ENCODE results near the gene KCNJ14.
A peak's percentile ranks its signal among the peaks of the same experiment; 100 is the strongest.

The KCNJ14 gene

DNA sequence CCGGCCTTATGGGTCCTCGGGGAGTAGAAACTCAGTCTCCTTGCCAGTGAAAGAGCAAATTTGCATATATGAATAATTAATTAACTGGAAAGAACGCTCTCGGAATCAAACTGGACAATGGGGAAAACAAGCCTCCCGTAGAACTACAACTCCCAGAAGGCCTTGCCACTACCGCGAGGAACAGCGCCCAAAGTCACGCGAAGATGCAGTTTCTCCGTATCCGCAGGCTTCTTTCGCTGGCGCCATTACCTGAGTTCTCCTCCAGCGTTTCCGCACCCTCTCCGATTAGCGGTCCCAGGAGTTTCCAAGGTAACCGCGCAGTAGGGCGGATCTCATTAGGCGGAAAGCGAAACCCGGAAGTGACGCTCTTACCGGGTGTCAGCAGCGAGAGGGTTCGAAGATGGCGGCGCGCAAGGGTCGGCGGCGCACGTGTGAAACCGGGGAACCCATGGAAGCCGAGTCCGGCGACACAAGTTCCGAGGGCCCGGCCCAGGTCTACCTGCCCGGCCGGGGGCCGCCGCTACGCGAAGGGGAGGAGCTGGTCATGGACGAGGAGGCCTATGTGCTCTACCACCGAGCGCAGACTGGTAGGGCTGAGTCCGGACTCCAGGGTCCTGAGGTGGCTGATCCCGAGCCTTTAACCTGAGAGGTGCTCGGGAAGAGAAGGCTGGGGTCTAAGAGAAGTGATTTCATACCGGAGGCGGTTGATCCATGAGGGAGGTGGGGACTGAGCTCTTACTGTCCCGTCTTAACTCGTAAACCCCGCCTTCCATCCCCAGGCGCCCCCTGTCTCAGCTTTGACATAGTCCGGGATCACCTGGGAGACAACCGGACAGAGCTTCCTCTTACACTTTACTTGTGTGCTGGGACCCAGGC lies 9.5 kb upstream of the KCNJ14 start, which contains the start of gene GRWD1:
TSS of gene GRWD1 (plus strand) at position 378 of the 876 bp plus-strand sequence. CDS start at position 401, 23 bp downstream.
- peak; percentile 96 for DNase-seq

DNA sequence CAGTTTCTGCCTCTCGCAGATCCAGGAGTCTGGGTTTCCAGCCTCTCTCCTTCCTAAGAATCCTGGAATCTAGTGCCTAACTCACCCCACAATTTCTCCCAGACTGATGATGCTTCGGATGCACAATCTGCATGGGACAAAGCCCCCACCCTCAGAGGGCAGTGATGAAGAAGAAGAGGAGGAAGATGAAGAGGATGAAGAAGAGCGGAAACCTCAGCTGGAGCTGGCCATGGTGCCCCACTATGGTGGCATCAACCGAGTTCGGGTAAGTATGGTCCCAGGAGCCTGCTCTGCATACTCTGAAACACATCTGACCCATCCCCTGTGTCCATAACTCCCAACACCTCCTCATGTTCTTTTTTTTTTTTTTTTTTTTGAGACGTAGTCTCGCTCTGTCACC lies 8.8 kb upstream of the KCNJ14 start:
- no peak for DNase-seq

DNA sequence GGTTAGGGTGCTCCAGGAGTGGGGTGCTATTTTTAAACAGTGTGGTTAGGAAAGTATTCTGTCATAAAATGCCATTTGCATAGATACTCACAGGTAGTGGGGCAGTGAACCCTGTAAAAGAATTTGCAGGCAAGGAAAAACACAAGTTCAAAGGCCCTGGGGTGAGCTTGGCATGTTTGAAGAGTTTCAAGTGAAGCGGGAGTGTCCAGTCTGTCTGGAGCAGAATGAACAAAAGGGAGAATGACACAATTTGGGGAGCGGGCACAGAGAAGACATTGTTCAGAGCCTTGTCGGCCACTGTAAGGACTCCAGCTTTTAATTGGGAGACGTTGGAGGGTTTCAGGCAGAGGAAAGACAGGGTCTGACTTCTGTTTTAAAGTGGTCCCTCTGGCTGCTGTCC lies 6.8 kb upstream of the KCNJ14 start:
- DNase-seq: no peak

GRCh38 chr19:48450441-48450840 lies 4.9 kb upstream of the KCNJ14 start:
- no peak for DNase-seq

DNA sequence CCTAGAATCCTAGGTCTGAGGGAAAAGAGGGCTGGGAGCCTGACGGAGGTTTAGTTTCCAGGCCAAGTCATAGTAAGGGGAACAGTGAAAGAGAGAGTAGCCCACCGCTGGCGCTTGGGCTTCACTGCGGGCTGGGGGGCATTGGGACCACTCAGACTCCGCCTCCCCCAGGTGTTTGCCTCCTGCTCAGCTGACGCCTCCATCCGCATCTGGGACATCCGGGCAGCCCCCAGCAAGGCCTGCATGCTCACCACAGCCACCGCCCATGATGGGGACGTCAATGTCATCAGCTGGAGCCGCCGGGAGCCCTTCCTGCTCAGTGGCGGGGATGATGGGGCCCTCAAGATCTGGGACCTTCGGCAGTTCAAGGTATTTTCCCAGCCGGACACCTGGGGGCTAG lies 4.5 kb upstream of the KCNJ14 start:
- DNase-seq: no peak

DNA sequence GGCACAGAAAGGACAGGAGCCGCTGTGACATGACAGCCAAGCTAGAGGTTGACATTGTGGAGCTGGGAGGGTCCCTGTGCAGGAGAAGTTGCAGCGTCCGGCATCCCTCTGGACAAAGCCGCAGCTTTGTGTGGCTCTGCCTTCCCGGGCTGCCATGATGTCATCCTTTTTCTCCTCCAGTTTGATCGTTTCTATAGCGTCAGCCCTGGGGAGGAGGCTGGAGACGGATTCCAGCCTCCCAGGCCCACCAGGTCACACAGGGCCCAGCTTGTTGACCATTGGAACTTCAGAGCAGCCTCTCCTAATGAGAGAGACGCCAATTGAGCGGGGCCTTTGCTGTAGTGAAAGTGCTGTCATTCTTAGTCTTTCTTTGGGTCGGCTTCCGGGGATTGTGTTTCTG lies 3.8 kb upstream of the KCNJ14 start:
- DNase-seq: no peak

GRCh38 chr19:48452289-48453190 lies 2.8 kb upstream of the KCNJ14 start:
- DNase-seq: no peak

DNA sequence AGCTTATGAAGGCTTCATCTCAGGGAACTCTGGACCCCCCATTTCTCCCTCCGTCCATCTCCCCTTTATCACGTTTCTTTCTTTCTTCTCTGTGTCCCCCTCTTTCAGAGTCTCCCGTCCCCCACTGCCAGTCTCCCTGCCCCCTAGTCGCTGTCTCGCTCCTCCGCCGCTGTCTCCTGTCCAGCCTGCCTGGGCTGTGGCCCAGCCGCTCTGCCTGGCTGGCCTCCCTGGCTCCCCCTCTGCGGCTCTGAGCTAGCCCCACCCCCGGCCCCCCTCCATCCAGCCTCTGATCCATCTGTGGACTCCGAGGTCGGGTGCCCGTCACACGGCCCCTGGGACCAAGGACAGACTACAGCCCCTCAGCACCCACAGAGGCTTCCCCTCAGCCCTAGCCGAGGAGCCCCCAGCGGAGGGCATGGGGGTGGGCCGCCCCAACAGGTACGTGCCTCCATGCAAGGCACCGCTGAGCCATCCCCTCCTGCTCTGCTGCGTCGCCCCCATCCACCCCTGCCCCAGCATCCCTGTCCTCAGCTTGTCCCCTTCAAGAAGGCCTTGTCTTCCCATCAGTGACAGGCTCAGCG lies 1.1 kb upstream of the KCNJ14 start:
- DNase-seq: no peak

DNA sequence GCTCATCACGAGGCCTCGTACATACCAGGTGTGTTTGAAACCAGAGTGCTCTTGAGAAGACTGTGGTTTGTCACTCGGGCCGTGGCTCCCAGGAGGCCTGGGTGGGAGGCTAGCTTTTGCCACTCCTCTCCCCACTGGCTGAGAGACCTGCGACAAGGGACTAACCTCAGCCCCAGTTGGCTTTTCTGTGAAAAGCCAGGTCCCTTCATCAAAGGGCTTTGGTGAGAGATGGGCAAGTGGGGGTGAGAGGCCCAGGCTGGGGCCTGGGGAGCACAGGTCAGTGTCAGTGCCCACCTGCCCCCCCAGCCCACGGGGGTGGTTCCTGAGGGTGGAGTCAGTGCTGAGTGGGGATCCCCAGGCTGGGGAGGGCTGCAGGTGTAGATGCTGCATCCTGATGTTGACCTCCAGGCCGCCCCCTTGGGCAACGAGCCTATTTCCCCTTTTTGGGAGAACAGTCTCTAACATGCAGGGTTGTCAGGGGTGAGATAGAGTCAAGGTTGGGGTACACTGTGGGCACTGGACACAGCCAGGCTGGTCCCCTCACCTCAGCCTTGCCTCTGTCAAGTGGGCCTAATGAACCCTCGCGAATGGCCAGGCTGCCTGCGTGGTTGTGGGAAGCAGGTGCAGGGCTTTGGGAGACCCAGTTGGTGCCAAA lies 661 bp downstream of the KCNJ14 start:
- no peak for DNase-seq

DNA sequence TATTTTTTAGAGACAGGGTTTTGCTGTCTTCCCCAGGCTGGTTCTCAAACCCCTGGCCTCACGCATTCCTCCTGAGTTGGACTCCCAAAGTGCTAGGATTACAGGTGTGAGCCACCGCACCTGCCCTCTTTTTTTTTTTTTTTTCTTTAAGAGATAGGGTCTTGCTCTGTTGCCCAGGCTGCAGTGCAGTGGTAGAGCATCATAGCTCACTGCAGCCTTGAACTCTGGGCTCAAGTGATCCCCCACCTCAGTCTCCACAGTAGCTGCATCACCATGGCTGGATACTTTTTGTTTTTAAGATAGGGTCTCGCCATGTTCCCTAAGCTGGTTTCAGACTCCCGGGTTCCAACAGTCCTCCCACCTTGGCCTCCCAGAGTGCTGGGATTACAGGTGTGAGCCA lies 1.5 kb downstream of the KCNJ14 start:
- no peak for DNase-seq

GRCh38 chr19:48458016-48458415 lies 2.6 kb downstream of the KCNJ14 start:
- no peak for DNase-seq

GRCh38 chr19:48461651-48461981 lies 6.2 kb downstream of the KCNJ14 start:
- no peak for DNase-seq

DNA sequence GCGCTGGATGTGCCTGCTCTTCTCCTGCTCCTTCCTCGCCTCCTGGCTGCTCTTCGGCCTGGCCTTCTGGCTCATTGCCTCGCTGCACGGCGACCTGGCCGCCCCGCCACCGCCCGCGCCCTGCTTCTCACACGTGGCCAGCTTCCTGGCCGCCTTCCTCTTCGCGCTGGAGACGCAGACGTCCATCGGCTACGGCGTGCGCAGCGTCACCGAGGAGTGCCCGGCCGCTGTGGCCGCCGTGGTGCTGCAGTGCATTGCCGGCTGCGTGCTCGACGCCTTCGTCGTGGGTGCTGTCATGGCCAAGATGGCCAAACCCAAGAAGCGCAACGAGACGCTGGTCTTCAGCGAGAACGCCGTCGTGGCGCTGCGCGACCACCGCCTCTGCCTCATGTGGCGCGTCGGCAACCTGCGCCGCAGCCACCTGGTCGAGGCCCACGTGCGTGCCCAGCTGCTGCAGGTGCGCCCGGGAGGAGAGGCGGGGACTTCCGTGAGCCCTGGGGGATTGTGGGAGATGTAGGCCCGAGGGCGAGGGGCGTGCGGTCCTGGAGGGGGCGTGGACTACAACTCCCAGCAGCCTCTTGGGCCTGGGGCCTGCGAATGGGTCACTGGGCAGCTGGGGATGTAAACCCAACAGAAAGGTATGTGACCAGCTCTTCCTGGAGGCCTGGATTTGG lies 6.7 kb downstream of the KCNJ14 start:
- DNase-seq: no peak

DNA sequence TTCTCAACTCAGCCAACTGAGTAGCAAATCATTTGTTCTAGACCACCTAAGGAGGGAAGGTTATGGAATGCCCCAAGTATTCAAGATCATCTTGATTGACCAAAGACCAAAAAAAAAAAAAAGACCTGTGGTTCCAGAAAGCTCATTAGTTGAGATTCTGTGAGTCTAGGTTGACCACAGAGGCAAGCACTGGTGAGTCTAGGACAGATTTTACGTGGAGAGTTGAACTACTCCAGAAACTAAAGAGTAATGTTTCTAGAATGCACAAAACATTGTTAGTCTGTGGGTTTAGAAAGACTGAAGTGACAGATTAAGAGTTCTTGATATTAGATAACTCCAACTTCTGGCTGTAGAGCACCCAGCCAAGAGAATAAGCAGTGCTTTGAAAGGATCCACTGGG lies 9.8 kb downstream of the KCNJ14 start:
- no peak for DNase-seq

DNA sequence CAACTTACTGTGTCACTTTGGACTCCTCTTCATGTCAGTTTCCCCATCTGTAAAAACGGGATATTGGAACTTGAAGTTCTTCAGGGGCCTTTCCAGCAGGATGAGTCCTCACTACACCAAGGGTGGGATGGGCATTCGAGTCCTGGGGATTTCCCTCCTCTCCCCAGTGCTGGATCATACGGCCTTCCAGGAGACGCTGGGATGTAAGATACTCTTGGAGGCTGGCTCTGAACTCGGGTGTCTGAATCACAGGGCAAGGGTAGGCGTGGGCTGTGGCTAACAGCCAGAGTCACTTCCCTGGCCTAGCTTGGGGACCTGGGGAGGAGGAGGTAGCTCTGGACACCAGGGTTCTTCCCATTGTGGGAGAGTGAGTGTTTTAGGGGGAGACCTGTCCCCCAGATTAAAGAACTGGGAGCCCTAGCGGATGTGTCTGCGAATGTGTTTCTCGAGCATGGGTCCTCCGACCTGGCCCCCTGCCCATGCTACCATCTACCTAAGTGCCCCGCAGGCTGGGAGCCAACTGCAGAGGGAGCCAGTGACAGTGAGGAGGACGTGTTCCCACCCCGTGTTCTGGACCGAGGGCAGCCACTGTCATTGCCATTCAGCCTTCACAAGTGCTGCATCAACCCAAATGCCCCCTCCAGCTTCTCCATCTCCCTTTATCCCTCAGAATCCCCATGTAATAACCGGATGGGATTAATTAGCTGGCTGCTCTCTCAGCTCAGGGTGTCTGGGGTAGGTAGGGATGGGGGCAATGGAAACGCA lies 11.4 kb downstream of the KCNJ14 start:
- peak; percentile 30 for DNase-seq

- DNase-seq: peak; percentile 100
Observed at GRCh38 chr19:48468772-48469288, 13.5 kb downstream of the KCNJ14 start.

DNA sequence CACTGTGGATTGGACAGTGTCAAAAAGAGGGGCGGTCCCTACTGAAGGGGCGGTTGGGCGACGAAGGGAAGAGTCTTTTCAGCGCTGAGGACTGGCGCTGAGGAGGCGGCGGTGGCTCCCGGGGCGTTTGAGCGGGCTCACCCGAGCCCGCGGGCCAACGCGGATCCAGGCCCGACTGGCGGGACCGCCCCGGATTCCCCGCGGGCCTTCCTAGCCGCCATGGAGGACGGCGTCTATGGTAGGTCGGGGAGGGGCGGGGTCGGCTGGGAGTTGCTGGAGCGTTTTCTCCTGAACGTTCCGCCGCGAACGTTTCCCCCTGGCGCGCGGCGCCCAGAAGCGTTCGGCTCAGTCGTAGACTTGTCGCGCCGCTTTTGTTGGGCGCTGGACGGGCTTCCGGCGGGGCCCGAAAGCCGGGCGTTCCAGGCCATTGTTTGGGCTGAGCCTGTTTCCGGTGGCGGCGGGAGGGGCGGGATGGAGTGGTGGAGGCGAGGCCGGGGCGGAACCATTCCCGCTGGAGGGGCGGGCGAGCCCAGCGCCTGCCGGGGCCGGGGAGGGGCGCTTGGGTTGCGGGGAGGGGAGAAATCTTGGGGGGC lies 14.0 kb downstream of the KCNJ14 start, which contains the start of gene CYTH2:
TSS of gene CYTH2 (plus strand) at position 81 of the 593 bp plus-strand sequence. CDS start at position 220, 139 bp downstream.
- DNase-seq: peak; percentile 84

DNA sequence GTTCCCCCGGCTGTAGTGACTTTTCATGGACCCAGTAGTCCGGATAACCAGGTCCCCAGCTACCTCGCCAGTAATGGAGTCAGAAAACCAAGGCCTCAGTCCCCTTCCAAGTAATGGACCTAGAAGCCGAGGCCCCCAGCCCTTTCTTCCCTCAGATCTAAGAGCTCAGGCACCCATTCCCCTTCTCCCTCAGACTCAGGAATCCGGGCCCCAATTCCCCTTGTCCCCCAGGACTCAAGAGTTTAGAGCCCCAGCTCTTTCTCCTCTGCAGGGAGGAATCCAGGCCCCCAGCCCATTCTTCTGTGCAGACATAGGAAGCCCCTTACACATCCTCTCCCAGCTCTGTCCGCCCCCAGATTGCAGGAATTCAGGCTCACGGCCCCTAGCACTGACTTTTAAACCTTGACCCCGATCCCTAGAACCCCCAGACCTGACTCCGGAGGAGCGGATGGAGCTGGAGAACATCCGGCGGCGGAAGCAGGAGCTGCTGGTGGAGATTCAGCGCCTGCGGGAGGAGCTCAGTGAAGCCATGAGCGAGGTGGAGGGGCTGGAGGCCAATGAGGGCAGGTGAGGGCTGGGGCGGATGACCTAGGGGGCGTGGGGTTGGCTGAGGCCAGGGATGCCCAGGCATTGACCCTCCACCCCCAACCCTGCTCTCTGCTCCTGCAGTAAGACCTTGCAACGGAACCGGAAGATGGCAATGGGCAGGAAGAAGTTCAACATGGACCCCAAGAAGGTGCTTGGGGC lies 14.7 kb downstream of the KCNJ14 start:
- DNase-seq: no peak

- DNase-seq: no peak
Observed at GRCh38 chr19:48470856-48471255, 15.5 kb downstream of the KCNJ14 start.

DNA sequence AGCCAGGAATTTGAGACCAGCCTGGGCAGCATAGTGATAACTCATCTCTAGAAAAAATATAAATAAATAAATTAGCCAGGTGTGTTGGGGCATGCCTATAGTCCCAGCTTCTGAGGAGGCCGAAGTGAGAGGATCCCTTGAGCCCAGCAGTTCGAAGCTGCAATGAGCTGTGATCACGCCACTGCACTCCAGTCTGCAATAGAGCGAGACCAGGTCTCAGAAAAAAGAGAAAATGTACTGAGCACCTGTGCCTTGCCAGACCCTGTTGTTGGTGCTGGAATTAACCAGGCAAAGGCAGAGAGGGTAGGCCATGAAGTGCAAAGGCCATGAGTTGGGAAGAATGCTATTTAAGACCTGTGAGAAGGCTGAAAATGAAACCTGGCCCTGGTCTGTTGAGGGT lies 16.5 kb downstream of the KCNJ14 start:
- DNase-seq: no peak

All from fibroblast of skin of right quadriceps (primary cell).